ENCODE measurements around the gene MAGED4. TPM values are rescaled to one million over a fixed set of nuclear protein-coding genes. Genes with fewer than 3 reads are reported as not detected.
"Not testable (repeated sequence)": the region's sequence is repeated elsewhere in the genome, so short reads cannot be mapped to it uniquely, and the experiment has no call there.

Gene MAGED4, protein sequence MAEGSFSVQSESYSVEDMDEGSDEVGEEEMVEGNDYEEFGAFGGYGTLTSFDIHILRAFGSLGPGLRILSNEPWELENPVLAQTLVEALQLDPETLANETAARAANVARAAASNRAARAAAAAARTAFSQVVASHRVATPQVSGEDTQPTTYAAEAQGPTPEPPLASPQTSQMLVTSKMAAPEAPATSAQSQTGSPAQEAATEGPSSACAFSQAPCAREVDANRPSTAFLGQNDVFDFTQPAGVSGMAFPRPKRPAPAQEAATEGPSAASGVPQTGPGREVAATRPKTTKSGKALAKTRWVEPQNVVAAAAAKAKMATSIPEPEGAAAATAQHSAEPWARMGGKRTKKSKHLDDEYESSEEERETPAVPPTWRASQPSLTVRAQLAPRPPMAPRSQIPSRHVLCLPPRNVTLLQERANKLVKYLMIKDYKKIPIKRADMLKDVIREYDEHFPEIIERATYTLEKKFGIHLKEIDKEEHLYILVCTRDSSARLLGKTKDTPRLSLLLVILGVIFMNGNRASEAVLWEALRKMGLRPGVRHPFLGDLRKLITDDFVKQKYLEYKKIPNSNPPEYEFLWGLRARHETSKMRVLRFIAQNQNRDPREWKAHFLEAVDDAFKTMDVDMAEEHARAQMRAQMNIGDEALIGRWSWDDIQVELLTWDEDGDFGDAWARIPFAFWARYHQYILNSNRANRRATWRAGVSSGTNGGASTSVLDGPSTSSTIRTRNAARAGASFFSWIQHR
- 38.7 TPM for polyA plus RNA-seq (2013, experiment 1 of 2)
- 29.8 TPM for polyA plus RNA-seq (2013, experiment 2 of 2)

DNA sequence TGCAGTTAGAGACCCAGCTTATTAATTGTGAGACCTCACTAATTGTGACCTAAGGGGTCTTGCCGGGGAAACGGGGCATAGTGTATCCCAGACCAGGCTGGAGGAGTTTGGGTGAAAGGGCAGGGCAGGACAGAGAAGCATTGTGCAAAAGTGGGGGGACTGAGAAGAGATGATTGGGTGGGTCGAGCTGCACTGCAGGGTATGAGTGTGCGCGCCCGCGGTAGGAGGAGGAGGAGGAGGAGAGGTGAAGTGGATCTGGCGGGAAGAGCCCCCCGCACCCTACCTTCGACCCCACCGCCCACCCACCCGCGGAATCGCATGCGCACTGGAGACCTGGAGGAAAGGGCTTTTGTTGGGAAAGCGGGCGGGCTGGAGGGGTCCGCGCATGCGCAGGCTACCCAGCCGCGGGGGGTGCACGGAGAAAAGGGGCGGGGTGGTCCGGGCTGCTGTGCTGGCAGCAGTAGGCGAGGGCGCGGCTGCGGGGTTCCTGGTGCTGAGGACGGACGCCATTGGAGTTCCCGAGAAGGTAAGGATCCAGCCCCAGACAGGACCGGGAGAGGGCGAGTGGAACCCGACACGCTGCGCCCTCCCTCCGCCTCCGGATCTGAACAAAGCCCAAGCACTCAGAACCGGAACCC is at the start of gene MAGED4:
MAGED4 (plus strand) TSS at position 449 of the 638 bp plus-strand sequence. CDS start 1,035 bp downstream, outside the sequence.
- not testable (repeated sequence) for H2BK5ac ChIP-seq (ENCODE audit: low read length); H3K27me3 ChIP-seq (ENCODE audit: insufficient read depth, low read length, poor library complexity); H3K56ac ChIP-seq (ENCODE audit: low read length); H3K4me1 ChIP-seq (ENCODE audit: control insufficient read depth, low read depth, low read length); H2BK120ac ChIP-seq (ENCODE audit: low read depth, low read length); H2BK15ac ChIP-seq (replicated peaks; ENCODE audit: low read depth); H4K5ac ChIP-seq (ENCODE audit: low read length); H3K27ac ChIP-seq (ENCODE audit: low read depth, low read length); H3K9ac ChIP-seq (ENCODE audit: low read length); H3K4me2 ChIP-seq (ENCODE audit: low read length); H3K36me3 ChIP-seq (ENCODE audit: control insufficient read depth, insufficient read depth, low read length); H4K8ac ChIP-seq (ENCODE audit: low read depth, low read length); H3K18ac ChIP-seq (ENCODE audit: low read length); H2AK5ac ChIP-seq (ENCODE audit: low read length); H3K79me1 ChIP-seq (ENCODE audit: low read length); H3K23ac ChIP-seq (ENCODE audit: low read length); H3K4ac ChIP-seq (ENCODE audit: low read depth, low read length); H3K79me2 ChIP-seq (ENCODE audit: control insufficient read depth, insufficient read depth, low read length); DNase-seq; H3K4me3 ChIP-seq (ENCODE audit: low read length)
- no CpG with 5 or more reads among the region's 40 CpGs for WGBS (ENCODE audit: extremely low coverage, insufficient coverage, low lambda C conversion rate)

DNA sequence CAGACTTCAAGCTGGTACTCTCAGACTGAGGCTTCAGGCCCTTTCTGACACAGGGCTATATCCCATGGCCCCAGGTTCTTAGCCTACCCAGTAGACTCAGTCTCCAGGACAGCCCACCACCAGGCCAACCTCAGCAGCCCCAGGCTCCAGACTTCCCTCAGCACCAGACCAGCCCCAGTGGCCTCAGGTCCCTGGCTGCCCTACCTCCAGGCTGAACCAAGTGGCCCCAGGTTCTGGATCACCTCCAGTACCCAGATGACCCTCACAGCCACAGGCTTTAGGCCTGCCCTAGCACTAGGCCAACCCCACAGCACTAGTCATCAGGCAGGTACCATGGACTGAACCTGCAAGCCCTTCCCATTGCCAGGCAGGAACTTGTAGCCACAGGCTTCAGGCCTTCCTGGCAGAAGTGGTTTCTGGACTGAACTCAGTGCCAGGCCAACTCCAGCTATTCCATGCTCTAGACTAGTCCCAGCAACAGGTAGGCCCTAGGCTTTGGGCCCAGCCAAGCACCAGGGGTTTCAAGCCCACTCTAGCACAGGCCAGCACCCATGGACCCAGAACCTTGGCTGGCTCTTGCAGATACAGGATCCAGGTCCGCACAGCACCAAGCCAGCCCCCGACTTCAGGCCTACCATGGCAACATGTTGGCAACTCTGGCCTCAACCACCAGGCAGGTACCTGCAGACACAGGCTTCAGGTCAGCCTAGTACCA is 45.7 kb upstream of the MAGED4 start:
- no peak overlapping the region for H2AK5ac ChIP-seq (ENCODE audit: low read length)
- H4K5ac ChIP-seq (ENCODE audit: low read length) = no peak overlapping the region
- no peak overlapping the region for H3K4me3 ChIP-seq (ENCODE audit: low read length)
- no peaks in the 10 kb centered on the region for H3K36me3 ChIP-seq (ENCODE audit: control insufficient read depth, insufficient read depth, low read length)
- H3K4me2 ChIP-seq (ENCODE audit: low read length) = no peak overlapping the region
- no peak overlapping the region for H2BK120ac ChIP-seq (ENCODE audit: low read depth, low read length)
- H3K4me1 ChIP-seq (ENCODE audit: control insufficient read depth, low read depth, low read length) = no peaks in the 10 kb centered on the region
- no peak for DNase-seq
- H2BK15ac ChIP-seq (replicated peaks; ENCODE audit: low read depth) = no peak overlapping the region
- no peak overlapping the region for H3K27ac ChIP-seq (ENCODE audit: low read depth, low read length)
- H3K56ac ChIP-seq (ENCODE audit: low read length) = no peak overlapping the region
- no peaks in the 10 kb centered on the region for H3K79me1 ChIP-seq (ENCODE audit: low read length)
- no peak overlapping the region for H3K23ac ChIP-seq (ENCODE audit: low read length)
- H3K79me2 ChIP-seq (ENCODE audit: control insufficient read depth, insufficient read depth, low read length) = no peaks in the 10 kb centered on the region
- no peak overlapping the region for H3K4ac ChIP-seq (ENCODE audit: low read depth, low read length)
- no peaks in the 10 kb centered on the region for H3K27me3 ChIP-seq (ENCODE audit: insufficient read depth, low read length, poor library complexity)
- H2BK5ac ChIP-seq (ENCODE audit: low read length) = no peak overlapping the region
- no CpG with 5 or more reads among the region's 2 CpGs for WGBS (ENCODE audit: extremely low coverage, insufficient coverage, low lambda C conversion rate)
- no peak overlapping the region for H4K8ac ChIP-seq (ENCODE audit: low read depth, low read length)
- H3K18ac ChIP-seq (ENCODE audit: low read length) = no peak overlapping the region
- H3K9ac ChIP-seq (ENCODE audit: low read length) = no peak overlapping the region

DNA sequence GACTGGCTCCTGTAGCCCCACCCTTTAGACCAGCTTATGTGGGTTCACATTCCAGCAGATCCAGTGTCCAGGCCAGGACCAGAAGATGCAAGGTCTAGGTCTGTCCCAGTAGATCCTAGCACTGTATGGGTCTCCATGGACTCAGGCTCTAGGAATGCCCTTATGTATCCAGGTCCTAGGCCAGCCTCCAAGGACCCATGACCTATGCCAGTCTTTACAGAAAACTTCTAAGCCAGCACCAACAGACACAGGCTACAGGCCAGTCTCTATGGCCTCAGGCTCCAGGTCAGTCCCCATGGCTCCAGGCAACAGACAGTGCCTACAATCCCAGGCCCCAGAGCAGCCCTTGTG is 45.2 kb upstream of the MAGED4 start:
- H3K4me3 ChIP-seq (ENCODE audit: low read length) = no peak overlapping the region
- H3K36me3 ChIP-seq (ENCODE audit: control insufficient read depth, insufficient read depth, low read length) = no peaks in the 10 kb centered on the region
- no peak for DNase-seq
- H3K4ac ChIP-seq (ENCODE audit: low read depth, low read length) = no peak overlapping the region
- no peak overlapping the region for H4K5ac ChIP-seq (ENCODE audit: low read length)
- H3K56ac ChIP-seq (ENCODE audit: low read length) = no peak overlapping the region
- no peak overlapping the region for H2BK120ac ChIP-seq (ENCODE audit: low read depth, low read length)
- H3K27ac ChIP-seq (ENCODE audit: low read depth, low read length) = no peak overlapping the region
- H3K4me1 ChIP-seq (ENCODE audit: control insufficient read depth, low read depth, low read length) = no peaks in the 10 kb centered on the region
- H3K27me3 ChIP-seq (ENCODE audit: insufficient read depth, low read length, poor library complexity) = no peaks in the 10 kb centered on the region
- no peaks in the 10 kb centered on the region for H3K79me2 ChIP-seq (ENCODE audit: control insufficient read depth, insufficient read depth, low read length)
- no peaks in the 10 kb centered on the region for H3K79me1 ChIP-seq (ENCODE audit: low read length)
- no peak overlapping the region for H3K9ac ChIP-seq (ENCODE audit: low read length)
- no peak overlapping the region for H2BK15ac ChIP-seq (replicated peaks; ENCODE audit: low read depth)
- H3K23ac ChIP-seq (ENCODE audit: low read length) = no peak overlapping the region
- H4K8ac ChIP-seq (ENCODE audit: low read depth, low read length) = no peak overlapping the region
- no peak overlapping the region for H3K18ac ChIP-seq (ENCODE audit: low read length)
- no peak overlapping the region for H3K4me2 ChIP-seq (ENCODE audit: low read length)
- no peak overlapping the region for H2BK5ac ChIP-seq (ENCODE audit: low read length)
- no peak overlapping the region for H2AK5ac ChIP-seq (ENCODE audit: low read length)

DNA sequence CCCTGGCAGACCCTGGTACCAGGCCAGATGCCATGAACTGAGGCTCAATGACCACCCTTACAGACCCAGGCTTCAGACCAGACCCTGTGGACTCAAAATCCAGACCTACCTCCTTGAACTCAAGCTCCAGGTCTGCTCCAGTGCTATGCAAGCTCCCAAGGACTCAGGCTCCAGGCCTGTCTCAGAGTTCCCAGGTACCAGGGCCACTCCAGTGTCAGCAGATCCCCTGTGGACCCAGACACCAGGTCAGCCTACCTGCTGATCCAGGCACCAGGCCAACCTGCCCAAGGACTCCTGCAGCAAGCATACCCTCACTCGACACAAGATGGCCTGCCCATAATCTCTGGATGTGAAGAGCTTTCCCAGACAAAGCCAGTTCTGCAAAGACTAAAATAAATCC is 44.7 kb upstream of the MAGED4 start:
- Histone ChIP-seq H3K27ac (ENCODE audit: low read depth, low read length) (no peak overlapping the region), H4K8ac (ENCODE audit: low read depth, low read length) (no peak overlapping the region), H3K4me2 (ENCODE audit: low read length) (no peak overlapping the region), H3K4ac (ENCODE audit: low read depth, low read length) (no peak overlapping the region), H2BK5ac (ENCODE audit: low read length) (no peak overlapping the region), H3K9ac (ENCODE audit: low read length) (no peak overlapping the region), H3K56ac (ENCODE audit: low read length) (no peak overlapping the region), H3K4me1 (ENCODE audit: control insufficient read depth, low read depth, low read length) (no peaks in the 10 kb centered on the region), H3K18ac (ENCODE audit: low read length) (no peak overlapping the region), H2AK5ac (ENCODE audit: low read length) (no peak overlapping the region), H3K27me3 (ENCODE audit: insufficient read depth, low read length, poor library complexity) (no peaks in the 10 kb centered on the region), H4K5ac (ENCODE audit: low read length) (no peak overlapping the region), H3K4me3 (ENCODE audit: low read length) (no peak overlapping the region), H2BK120ac (ENCODE audit: low read depth, low read length) (no peak overlapping the region), H3K36me3 (ENCODE audit: control insufficient read depth, insufficient read depth, low read length) (no peaks in the 10 kb centered on the region), H3K79me2 (ENCODE audit: control insufficient read depth, insufficient read depth, low read length) (no peaks in the 10 kb centered on the region), H2BK15ac (replicated peaks; ENCODE audit: low read depth) (no peak overlapping the region), H3K79me1 (ENCODE audit: low read length) (no peaks in the 10 kb centered on the region), H3K23ac (ENCODE audit: low read length) (no peak overlapping the region)
- DNase-seq = no peak
- WGBS (ENCODE audit: extremely low coverage, insufficient coverage, low lambda C conversion rate) = no CpG with 5 or more reads among the region's 1 CpG

DNA sequence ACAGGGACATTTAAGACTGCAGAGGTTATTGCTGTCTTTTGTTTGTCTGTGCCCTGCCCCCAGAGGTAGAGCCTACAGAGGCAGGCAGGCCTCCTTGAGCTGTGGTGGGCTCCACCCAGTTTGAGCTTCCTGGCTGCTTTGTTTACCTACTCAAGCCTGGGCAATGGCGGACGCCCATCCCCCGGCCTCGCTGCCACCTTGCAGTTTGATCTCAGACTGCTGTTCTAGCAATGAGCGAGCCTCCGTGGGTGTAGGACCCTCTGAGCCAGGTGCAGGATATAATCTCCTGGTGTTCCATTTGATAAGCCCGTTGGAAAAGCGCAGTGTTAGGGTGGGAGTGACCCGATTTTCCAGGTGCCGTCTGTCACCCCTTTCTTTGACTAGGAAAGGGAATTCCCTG is 34.0 kb upstream of the MAGED4 start:
- H3K79me2 ChIP-seq (ENCODE audit: control insufficient read depth, insufficient read depth, low read length); H3K23ac ChIP-seq (ENCODE audit: low read length); H2AK5ac ChIP-seq (ENCODE audit: low read length); H2BK120ac ChIP-seq (ENCODE audit: low read depth, low read length); H2BK5ac ChIP-seq (ENCODE audit: low read length); H3K9ac ChIP-seq (ENCODE audit: low read length); H2BK15ac ChIP-seq (replicated peaks; ENCODE audit: low read depth); H3K4me2 ChIP-seq (ENCODE audit: low read length); H3K36me3 ChIP-seq (ENCODE audit: control insufficient read depth, insufficient read depth, low read length); H3K4me1 ChIP-seq (ENCODE audit: control insufficient read depth, low read depth, low read length); H3K79me1 ChIP-seq (ENCODE audit: low read length); H4K8ac ChIP-seq (ENCODE audit: low read depth, low read length); H3K56ac ChIP-seq (ENCODE audit: low read length); H4K5ac ChIP-seq (ENCODE audit: low read length); H3K4me3 ChIP-seq (ENCODE audit: low read length); H3K4ac ChIP-seq (ENCODE audit: low read depth, low read length); H3K27ac ChIP-seq (ENCODE audit: low read depth, low read length); DNase-seq; H3K18ac ChIP-seq (ENCODE audit: low read length); H3K27me3 ChIP-seq (ENCODE audit: insufficient read depth, low read length, poor library complexity): not testable (repeated sequence)
- no CpG with 5 or more reads among the region's 10 CpGs for WGBS (ENCODE audit: extremely low coverage, insufficient coverage, low lambda C conversion rate)

Measured in mesendoderm (in vitro differentiated cells).